DND-41 (cell line): ENCODE measurements around the gene GJB6.

ENCODE experiments used
- CTCF ChIP-seq: IDR thresholded peaks from 2 replicates; pipeline ENCODE4 v1.5.1; 2012; ENCODE audit warnings: borderline replicate concordance, low read length, moderate library complexity, mild to moderate bottlenecking; ENCODE audit not compliant: poor library complexity, severe bottlenecking; ENCODE audit errors: extremely low read depth
- EZH2 ChIP-seq: IDR thresholded peaks from 3 replicates; pipeline ENCODE4 v1.6.1; 2012; ENCODE audit warnings: borderline replicate concordance, low read depth, mild to moderate bottlenecking, moderate library complexity, low read length, inconsistent platforms; ENCODE audit not compliant: severe bottlenecking

GRCh38 chr13:20191311-20192157, 40.6 kb downstream of the GJB6 start:
- TF ChIP-seq CTCF (no peak), EZH2 (no peak)
